HCT116 (cell line): ENCODE measurements around the gene TOX2. TPM values are rescaled to one million over a fixed set of nuclear protein-coding genes. Genes with fewer than 3 reads are reported as not detected.

Experiments
- ATAC-seq: fragments of 200-7000 bp; cut with Tn5 transposase; 2 replicates; pipeline ENCODE4 v1.9.1; 2020; ENCODE audit warnings: mild to moderate bottlenecking, moderate library complexity
- BruUV-seq: library from RNA; stranded (reverse); fragments of 400-500 nt; replicated peaks from 2 replicates; lab custom pipeline; 2021; lab: Mats Ljungman, UMichigan
- CTCF ChIA-PET: fragments of 300-600 bp; sonication (Branson Sonifier 250); formaldehyde crosslinking; loops from one replicate; lab custom pipeline; 2021; ENCODE audit warnings: antibody characterized with exemption; lab: Charles Lee
- POLR2A ChIA-PET: fragments of 300-600, 350-600 bp; sonication (Branson Sonifier 250); formaldehyde crosslinking; loops from one replicate; lab custom pipeline; 2021; ENCODE audit warnings: antibody characterized with exemption; lab: Charles Lee
- RAD21 ChIA-PET, 2 experiments: fragments of 300-600 bp; sonication (Branson Sonifier 250); formaldehyde crosslinking; loops; one replicate each; lab custom pipeline; 2023; ENCODE audit warnings: low total read pairs in 2 of 2; ENCODE audit not compliant: uncharacterized antibody in 2 of 2, unreplicated experiment in 2 of 2, low non-redundant PET in 1 of 2; lab: Charles Lee
- DNase-seq: peaks from one replicate; pipeline ENCODE4 v3.0.0-alpha.2; 2010; ENCODE audit warnings: low read depth, low spot score
- H2AFZ ChIP-seq: fragments of 200-600 bp; shearing (Covaris generic), sonication (generic); 2 replicates; pipeline ENCODE4 v1.6.1; 2017; ENCODE audit warnings: low read depth, mixed run types, mixed read lengths, antibody characterized with exemption, low read length; ENCODE audit not compliant: poor library complexity, severe bottlenecking
- H3K27ac ChIP-seq: 2 replicates; pipeline ENCODE4 v1.5.1; 2012; ENCODE audit warnings: low read depth, low read length
- H3K27me3 ChIP-seq: fragments of 200-600 bp; sonication (generic); 2 replicates; pipeline ENCODE4 v1.6.1; 2016; ENCODE audit warnings: mixed run types, low read length, mixed read lengths; ENCODE audit not compliant: insufficient read depth
- H3K36me3 ChIP-seq, 2 experiments: fragments of 200-500 bp in 1 of 2; fragments of 200-600 bp in 1 of 2; sonication (Bioruptor generic) in 1 of 2; sonication (generic) in 1 of 2; 2 replicates each; pipeline versions ENCODE4 v1.5.1 to v1.6.1; 2014 to 2016; ENCODE audit warnings: low read length in 2 of 2, inconsistent platforms in 1 of 2, mixed read lengths in 1 of 2, mixed run types in 1 of 2; ENCODE audit not compliant: insufficient read depth in 2 of 2, control insufficient read depth in 1 of 2
- H3K4me1 ChIP-seq, 2 experiments: fragments of 200-600 bp in 1 of 2; sonication (generic) in 1 of 2; 2 replicates each; pipeline versions ENCODE4 v1.5.1 to v1.6.1; 2012 to 2017; ENCODE audit warnings: low read length in 2 of 2, inconsistent platforms in 1 of 2, mild to moderate bottlenecking in 1 of 2, mixed read lengths in 1 of 2, mixed run types in 1 of 2, moderate library complexity in 1 of 2; ENCODE audit not compliant: insufficient read depth in 2 of 2, control insufficient read depth in 1 of 2
- H3K4me2 ChIP-seq: fragments of 200-600 bp; sonication (generic); 2 replicates; pipeline ENCODE4 v1.6.1; 2017; ENCODE audit warnings: mixed run types, low read length, mixed read lengths
- H3K4me3 ChIP-seq, 2 experiments: fragments of 200-600 bp in 1 of 2; sonication (generic) in 1 of 2; replicated peaks in 1 of 2; 2 replicates each; pipeline ENCODE4 v1.5.1; 2011 to 2016; ENCODE audit warnings: low read length in 2 of 2, control low read depth in 1 of 2, low read depth in 1 of 2, mild to moderate bottlenecking in 1 of 2, mixed read lengths in 1 of 2, mixed run types in 1 of 2
- H3K79me2 ChIP-seq: fragments of 200-600 bp; sonication (generic); 2 replicates; pipeline ENCODE4 v1.6.1; 2017; ENCODE audit warnings: mild to moderate bottlenecking, mixed run types, low read length, moderate library complexity, mixed read lengths; ENCODE audit not compliant: insufficient read depth
- H3K9ac ChIP-seq: fragments of 200-600 bp; sonication (generic); 2 replicates; pipeline ENCODE4 v1.6.1; 2016; ENCODE audit warnings: low read length, mixed read lengths
- H3K9me2 ChIP-seq: fragments of 200-600 bp; sonication (generic), shearing (Covaris generic); 2 replicates; pipeline ENCODE4 v1.6.1; 2017; ENCODE audit warnings: mixed run types, mild to moderate bottlenecking, moderate library complexity; ENCODE audit not compliant: insufficient read depth
- H3K9me3 ChIP-seq, 2 experiments: fragments of 200-500 bp in 1 of 2; fragments of 200-600 bp in 1 of 2; sonication (Bioruptor generic) in 1 of 2; sonication (generic) in 1 of 2; 2 replicates each; pipeline ENCODE4 v1.6.1; 2014 to 2017; ENCODE audit warnings: low read length in 2 of 2, mixed read lengths in 2 of 2, inconsistent platforms in 1 of 2, low read depth in 1 of 2, mild to moderate bottlenecking in 1 of 2, mixed run types in 1 of 2, moderate library complexity in 1 of 2; ENCODE audit not compliant: control insufficient read depth in 1 of 2, insufficient read depth in 1 of 2
- H4K20me1 ChIP-seq: fragments of 200-600 bp; sonication (generic), shearing (Covaris generic); 2 replicates; pipeline ENCODE4 v1.6.1; 2017; ENCODE audit warnings: mixed run types, mild to moderate bottlenecking, moderate library complexity; ENCODE audit not compliant: insufficient read depth
- ATF3 ChIP-seq: IDR thresholded peaks from 2 replicates; pipeline ENCODE4 v1.6.1; 2012
- CBX3 ChIP-seq: IDR thresholded peaks from 2 replicates; pipeline ENCODE4 v1.6.1; 2012; ENCODE audit warnings: low read depth
- CEBPB ChIP-seq: IDR thresholded peaks from 2 replicates; pipeline ENCODE4 v1.6.1; 2012; ENCODE audit warnings: low read depth
- CTCF ChIP-seq, 3 experiments: fragments of 200-600 bp in 1 of 3; sonication (generic) in 1 of 3; IDR thresholded peaks in 2 of 3; conservative IDR thresholded peaks in 1 of 3; 2 replicates each; pipeline ENCODE4 v1.5.1; 2012 to 2017; ENCODE audit warnings: low read depth in 2 of 3, low read length in 2 of 3, antibody characterized with exemption in 1 of 3, borderline replicate concordance in 1 of 3, control low read depth in 1 of 3, mild to moderate bottlenecking in 1 of 3, mixed read lengths in 1 of 3, mixed run types in 1 of 3, moderate library complexity in 1 of 3; ENCODE audit not compliant: insufficient read depth in 1 of 3
- ELF1 ChIP-seq: IDR thresholded peaks from 2 replicates; pipeline ENCODE4 v1.6.1; 2012; ENCODE audit warnings: low read depth, borderline replicate concordance
- EZH2phosphoT487 ChIP-seq: fragments of 200-600 bp; IDR thresholded peaks from 2 replicates; pipeline ENCODE4 v1.6.1; 2018; ENCODE audit warnings: antibody characterized with exemption, borderline replicate concordance
- FOSL1 ChIP-seq: IDR thresholded peaks from 2 replicates; pipeline ENCODE4 v1.6.1; 2012; ENCODE audit warnings: low read depth
- JUND ChIP-seq: IDR thresholded peaks from 2 replicates; pipeline ENCODE4 v1.6.1; 2012
- MAX ChIP-seq: IDR thresholded peaks from 2 replicates; pipeline ENCODE4 v1.6.1; 2012
- POLR2A ChIP-seq: IDR thresholded peaks from 2 replicates; pipeline ENCODE4 v1.7.0; 2011; ENCODE audit warnings: borderline replicate concordance; ENCODE audit not compliant: insufficient read depth, insufficient read length; ENCODE audit errors: extremely low read depth
- POLR2AphosphoS5 ChIP-seq: IDR thresholded peaks from 2 replicates; pipeline ENCODE4 v1.6.1; 2011; ENCODE audit warnings: mild to moderate bottlenecking, low read depth, low read length, moderate library complexity
- RAD21 ChIP-seq: IDR thresholded peaks from 2 replicates; pipeline ENCODE4 v1.6.1; 2012; ENCODE audit warnings: low read depth, mild to moderate bottlenecking
- REST ChIP-seq: IDR thresholded peaks from 2 replicates; pipeline ENCODE4 v1.6.1; 2012; ENCODE audit warnings: low read depth
- SIN3A ChIP-seq: IDR thresholded peaks from 2 replicates; pipeline ENCODE4 v1.6.1; 2012; ENCODE audit warnings: low read depth
- SP1 ChIP-seq: IDR thresholded peaks from 2 replicates; pipeline ENCODE4 v1.6.1; 2012; ENCODE audit warnings: low read depth
- SRF ChIP-seq: IDR thresholded peaks from 2 replicates; pipeline ENCODE4 v1.6.1; 2012; ENCODE audit warnings: low read depth
- YY1 ChIP-seq: IDR thresholded peaks from 2 replicates; pipeline ENCODE4 v1.6.1; 2011; ENCODE audit warnings: low read length, low read depth, moderate library complexity, mild to moderate bottlenecking; ENCODE audit not compliant: insufficient replicate concordance; ENCODE audit errors: extremely low read depth
- ZFX ChIP-seq: fragments of 450-650 bp; IDR thresholded peaks from 2 replicates; pipeline ENCODE4 v1.6.1; 2017
- ZNF274 ChIP-seq: fragments of 200-500 bp; sonication (Bioruptor generic); IDR thresholded peaks from 2 replicates; pipeline ENCODE4 v1.6.1; 2014; ENCODE audit warnings: mild to moderate bottlenecking, low read depth, low read length, inconsistent platforms
- intact Hi-C: fragments of 100-400 bp; cut with micrococcal nuclease; formaldehyde crosslinking; loops from 2 replicates; pipeline ENCODE4 v1.10.0; 2022
- total RNA-seq: library from RNA; stranded (reverse); gene quantifications from one replicate; pipeline ENCODE4 v1.2.1, GENCODE V29; 2021; ENCODE audit not compliant: unreplicated experiment

The TOX2 gene
- total RNA-seq, 1 experiment from 2014 or later: 39.6 TPM

GRCh38 chr20:43926287-43927050, 11.8 kb downstream of the TOX2 start:
- ChIA-PET POLR2A (no interaction called here), CTCF (no interaction called here), RAD21 (interaction anchor here in 1 of 2 experiments (0.7 kb wide), 1 partner anchor 170 kb away, joined by 3 read pairs; no protein-coding TSS in a partner anchor)
- Histone ChIP-seq H3K36me3 (no peaks in the 10 kb centered on the region), H2AFZ (no peak overlapping the region), H3K4me2 (no peak overlapping the region), H3K4me1 (peaks cover 16 to 20% of the 10 kb centered on the region in 2 experiments), H4K20me1 (no peaks in the 10 kb centered on the region), H3K4me3 (no peak overlapping the region), H3K9me3 (no peaks in the 10 kb centered on the region), H3K79me2 (peaks cover 30% of the 10 kb centered on the region), H3K9ac (no peak overlapping the region), H3K27ac (no peak overlapping the region), H3K27me3 (no peaks in the 10 kb centered on the region), H3K9me2 (no peaks in the 10 kb centered on the region)
- no TSS peak for BruUV-seq
- TF ChIP-seq POLR2A: no peak
- TF ChIP-seq SRF: no peak
- no peak for TF ChIP-seq YY1
- no peak for TF ChIP-seq ZNF274
- no peak for TF ChIP-seq REST
- no peak for TF ChIP-seq SP1
- TF ChIP-seq CTCF (IDR thresholded peaks at IDR 0.05 in 2 of 3, conservative IDR thresholded peaks at IDR 0.05 in 1 of 3; ENCODE audit: borderline replicate concordance in 1 of 3, insufficient read depth in 1 of 3, low read depth in 2 of 3, low read length in 2 of 3): no peak
- no peak for TF ChIP-seq ELF1
- TF ChIP-seq SIN3A: no peak
- TF ChIP-seq MAX: no peak
- no peak for TF ChIP-seq EZH2phosphoT487
- TF ChIP-seq ATF3: no peak
- no peak for TF ChIP-seq POLR2AphosphoS5
- TF ChIP-seq CEBPB: no peak
- TF ChIP-seq FOSL1: no peak
- no peak for TF ChIP-seq RAD21
- TF ChIP-seq ZFX: no peak
- TF ChIP-seq CBX3: no peak
- TF ChIP-seq JUND: no peak
- intact Hi-C loops: no loop called here
- ATAC-seq (no peak), DNase-seq (no peak)
